WTC11 (cell line): ENCODE measurements around the gene DTNBP1.

Experiments
- CBFB ChIP-seq: sonication (generic); formaldehyde crosslinking; IDR thresholded peaks from 2 replicates; pipeline ENCODE4 v1.8.1; 2022; ENCODE audit warnings: mild to moderate bottlenecking, low read depth, missing genetic modification reagents
- CDX4 ChIP-seq: fragments of 250-450 bp; sonication (Bioruptor Pico); IDR thresholded peaks from 2 replicates; pipeline ENCODE4 v1.9.0; 2021; ENCODE audit warnings: moderate library complexity, mild to moderate bottlenecking, inconsistent platforms, borderline replicate concordance
- CTCF ChIP-seq: fragments of 200-600 bp; IDR thresholded peaks from 2 replicates; pipeline ENCODE4 v1.8.0; 2022; ENCODE audit warnings: antibody characterized with exemption
- ETV6 ChIP-seq: sonication (generic); formaldehyde crosslinking; IDR thresholded peaks from 2 replicates; pipeline ENCODE4 v1.8.1; 2022; ENCODE audit warnings: mild to moderate bottlenecking, missing genetic modification reagents
- FOXP4 ChIP-seq: sonication (generic); formaldehyde crosslinking; IDR thresholded peaks from 2 replicates; pipeline ENCODE4 v1.8.0; 2022; ENCODE audit warnings: mild to moderate bottlenecking, missing genetic modification reagents
- JUN ChIP-seq: sonication (generic); formaldehyde crosslinking; IDR thresholded peaks from 2 replicates; pipeline ENCODE4 v1.8.0; 2023; ENCODE audit warnings: mild to moderate bottlenecking, missing genetic modification reagents
- NFE2L1 ChIP-seq: sonication (generic); formaldehyde crosslinking; IDR thresholded peaks from 2 replicates; pipeline ENCODE4 v1.8.1; 2023; ENCODE audit warnings: missing genetic modification reagents
- NR2C2 ChIP-seq: sonication (generic); formaldehyde crosslinking; IDR thresholded peaks from 2 replicates; pipeline ENCODE4 v1.8.0; 2022; ENCODE audit warnings: mild to moderate bottlenecking, missing genetic modification reagents
- SP1 ChIP-seq: sonication (generic); formaldehyde crosslinking; conservative IDR thresholded peaks from 2 replicates; pipeline ENCODE4 v1.8.1; 2022; ENCODE audit warnings: missing genetic modification reagents
- ZBTB21 ChIP-seq: sonication (generic); formaldehyde crosslinking; IDR thresholded peaks from 2 replicates; pipeline ENCODE4 v1.8.1; 2023; ENCODE audit warnings: mild to moderate bottlenecking, missing genetic modification reagents, borderline replicate concordance
- ZNF121 ChIP-seq: sonication (generic); formaldehyde crosslinking; IDR thresholded peaks from 2 replicates; pipeline ENCODE4 v1.8.0; 2023; ENCODE audit warnings: missing genetic modification reagents
- TF ChIP-seq, protein P1 (sequence below): sonication (generic); formaldehyde crosslinking; IDR thresholded peaks from 2 replicates; pipeline ENCODE4 v1.8.1; 2023; ENCODE audit warnings: mild to moderate bottlenecking, missing genetic modification reagents
- TF ChIP-seq, protein P2 (sequence below): sonication (generic); formaldehyde crosslinking; IDR thresholded peaks from 2 replicates; pipeline ENCODE4 v1.8.1; 2023; ENCODE audit warnings: mild to moderate bottlenecking, missing genetic modification reagents, moderate library complexity

GRCh38 chr6:15661853-15662325 lies 939 bp downstream of the DTNBP1 start:
- TF ChIP-seq CTCF (no peak), NFE2L1 (CRISPR knock-in tag) (no peak), JUN (no peak), NR2C2 (CRISPR knock-in tag) (no peak), CDX4 (CRISPR knock-in tag) (no peak), ZNF121 (CRISPR knock-in tag) (no peak), FOXP4 (CRISPR knock-in tag) (no peak; the same call in 1 of the 2 replicates), SP1 (no peak), ETV6 (peak; percentile 71), ZBTB21 (no peak), CBFB (CRISPR knock-in tag) (no peak)
- TF ChIP-seq, protein P1, sequence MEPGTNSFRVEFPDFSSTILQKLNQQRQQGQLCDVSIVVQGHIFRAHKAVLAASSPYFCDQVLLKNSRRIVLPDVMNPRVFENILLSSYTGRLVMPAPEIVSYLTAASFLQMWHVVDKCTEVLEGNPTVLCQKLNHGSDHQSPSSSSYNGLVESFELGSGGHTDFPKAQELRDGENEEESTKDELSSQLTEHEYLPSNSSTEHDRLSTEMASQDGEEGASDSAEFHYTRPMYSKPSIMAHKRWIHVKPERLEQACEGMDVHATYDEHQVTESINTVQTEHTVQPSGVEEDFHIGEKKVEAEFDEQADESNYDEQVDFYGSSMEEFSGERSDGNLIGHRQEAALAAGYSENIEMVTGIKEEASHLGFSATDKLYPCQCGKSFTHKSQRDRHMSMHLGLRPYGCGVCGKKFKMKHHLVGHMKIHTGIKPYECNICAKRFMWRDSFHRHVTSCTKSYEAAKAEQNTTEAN: no peak
- TF ChIP-seq, protein P2, sequence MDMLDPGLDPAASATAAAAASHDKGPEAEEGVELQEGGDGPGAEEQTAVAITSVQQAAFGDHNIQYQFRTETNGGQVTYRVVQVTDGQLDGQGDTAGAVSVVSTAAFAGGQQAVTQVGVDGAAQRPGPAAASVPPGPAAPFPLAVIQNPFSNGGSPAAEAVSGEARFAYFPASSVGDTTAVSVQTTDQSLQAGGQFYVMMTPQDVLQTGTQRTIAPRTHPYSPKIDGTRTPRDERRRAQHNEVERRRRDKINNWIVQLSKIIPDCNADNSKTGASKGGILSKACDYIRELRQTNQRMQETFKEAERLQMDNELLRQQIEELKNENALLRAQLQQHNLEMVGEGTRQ (CRISPR knock-in tag): no peak
